HepG2 (cell line): ENCODE measurements around the gene ALDOA. TPM values are rescaled to one million over a fixed set of nuclear protein-coding genes. Genes with fewer than 3 reads are reported as not detected.

Source experiments
- CHCHD3 ChIP-seq: sonication (generic); formaldehyde crosslinking; IDR thresholded peaks from 2 replicates; pipeline ENCODE4 v1.8.0; 2022; ENCODE audit warnings: mild to moderate bottlenecking, missing genetic modification reagents, moderate library complexity
- CREM ChIP-seq, 2 experiments: sonication (generic) in 1 of 2; formaldehyde crosslinking in 1 of 2; IDR thresholded peaks; 2 replicates each; pipeline versions ENCODE4 v1.4.0 to v1.6.1; 2016 to 2020; ENCODE audit warnings: antibody characterized with exemption in 1 of 2, mild to moderate bottlenecking in 1 of 2, missing genetic modification reagents in 1 of 2
- FOSL2 ChIP-seq: sonication (generic); formaldehyde crosslinking; IDR thresholded peaks from 2 replicates; pipeline ENCODE4 v1.4.0; 2020; ENCODE audit warnings: missing genetic modification reagents
- HES4 ChIP-seq: sonication (generic); formaldehyde crosslinking; IDR thresholded peaks from 2 replicates; pipeline ENCODE4 v1.9.0; 2021; ENCODE audit warnings: mild to moderate bottlenecking, missing genetic modification reagents, borderline replicate concordance
- ISL2 ChIP-seq: sonication (generic); formaldehyde crosslinking; IDR thresholded peaks from 2 replicates; pipeline ENCODE4 v1.5.0; 2020; ENCODE audit warnings: missing genetic modification reagents
- JUND ChIP-seq: sonication (generic); formaldehyde crosslinking; IDR thresholded peaks from 2 replicates; pipeline ENCODE4 v1.8.0; 2022; ENCODE audit warnings: mild to moderate bottlenecking, missing genetic modification reagents
- MTA1 ChIP-seq: sonication (generic); formaldehyde crosslinking; IDR thresholded peaks from 2 replicates; pipeline ENCODE4 v1.4.0; 2020; ENCODE audit warnings: missing genetic modification reagents, mild to moderate bottlenecking, borderline replicate concordance
- NFYC ChIP-seq: IDR thresholded peaks from 2 replicates; pipeline ENCODE4 v1.6.1; 2016; ENCODE audit warnings: missing genetic modification reagents, missing compliant biosample characterization
- NR2F1 ChIP-seq, 2 experiments: fragments of 450-650 bp in 1 of 2; formaldehyde crosslinking in 1 of 2; IDR thresholded peaks; 2 replicates each; pipeline versions ENCODE4 v1.5.0 to v1.6.1; 2016 to 2020; ENCODE audit warnings: mild to moderate bottlenecking in 1 of 2, missing compliant biosample characterization in 1 of 2, missing genetic modification reagents in 1 of 2, moderate library complexity in 1 of 2
- TEAD2 ChIP-seq: sonication (generic); formaldehyde crosslinking; IDR thresholded peaks from 2 replicates; pipeline ENCODE4 v1.9.0; 2021; ENCODE audit warnings: missing genetic modification reagents
- YEATS4 ChIP-seq: sonication (generic); formaldehyde crosslinking; IDR thresholded peaks from 2 replicates; pipeline ENCODE4 v1.4.0; 2020; ENCODE audit warnings: missing genetic modification reagents, borderline replicate concordance
- ZNF292 ChIP-seq: sonication (generic); formaldehyde crosslinking; IDR thresholded peaks from 2 replicates; pipeline ENCODE4 v1.8.1; 2022; ENCODE audit warnings: mild to moderate bottlenecking, low read depth, missing genetic modification reagents, borderline replicate concordance
- ZNF431 ChIP-seq: sonication (generic); formaldehyde crosslinking; IDR thresholded peaks from 2 replicates; pipeline ENCODE4 v1.9.0; 2022; ENCODE audit warnings: missing genetic modification reagents, low read depth, mild to moderate bottlenecking, borderline replicate concordance
- ZNF589 ChIP-seq: sonication (generic); formaldehyde crosslinking; conservative IDR thresholded peaks from 2 replicates; pipeline ENCODE4 v1.8.0; 2022; ENCODE audit warnings: mild to moderate bottlenecking, moderate library complexity, missing genetic modification reagents
- ZNF670 ChIP-seq: sonication (generic); formaldehyde crosslinking; IDR thresholded peaks from 2 replicates; pipeline ENCODE4 v1.8.0; 2022; ENCODE audit warnings: mild to moderate bottlenecking, missing genetic modification reagents, borderline replicate concordance
- ZNF7 ChIP-seq: IDR thresholded peaks from 2 replicates; pipeline ENCODE4 v1.6.1; 2016; ENCODE audit warnings: missing biosample characterization, missing genetic modification reagents
- ZNF891 ChIP-seq: sonication (generic); formaldehyde crosslinking; IDR thresholded peaks from 2 replicates; pipeline ENCODE4 v1.5.0; 2020; ENCODE audit warnings: mild to moderate bottlenecking, missing genetic modification reagents
- polyA plus RNA-seq, 8 experiments: library from polyadenylated mRNA; depleted of rRNA in 3 of 8; stranded (reverse) in 7 of 8; unstranded in 1 of 8; fragments of >200 nt; fragmentation: Illumina TruSeq in 4 of 8; extraction: Trizol in 4 of 8; gene quantifications; 2 replicates each; pipeline versions ENCODE4 v1.2.1 to v1.2.3, GENCODE V29; 2011 to 2016; ENCODE audit warnings: low read depth in 4 of 8, missing spikeins in 1 of 8, mixed read lengths in 1 of 8; ENCODE audit not compliant: insufficient read depth in 1 of 8
- total RNA-seq, 5 experiments: library from RNA; depleted of rRNA; stranded (reverse); fragments of >200 nt; fragmentation: Illumina TruSeq; extraction: Trizol; gene quantifications; 2 replicates each; pipeline ENCODE4 v1.2.3, GENCODE V29; 2016; ENCODE audit warnings: low read depth in 1 of 5
- TF ChIP-seq, protein P1 (sequence below): sonication (generic); formaldehyde crosslinking; IDR thresholded peaks from 2 replicates; pipeline ENCODE4 v1.8.1; 2023; ENCODE audit warnings: missing genetic modification reagents, mild to moderate bottlenecking, borderline replicate concordance
- TF ChIP-seq, protein P2 (sequence below): IDR thresholded peaks from 2 replicates; pipeline ENCODE4 v1.6.1; 2012; ENCODE audit warnings: low read depth, low read length, improper control_type of control experiment
- TF ChIP-seq, protein P3 (sequence below): sonication (generic); IDR thresholded peaks from 2 replicates; pipeline ENCODE4 v1.6.1; 2016; ENCODE audit warnings: low read depth, borderline replicate concordance
- TF ChIP-seq, protein P4 (sequence below): sonication (generic); formaldehyde crosslinking; IDR thresholded peaks from 2 replicates; pipeline ENCODE4 v1.5.1; 2020; ENCODE audit warnings: missing genetic modification reagents, mild to moderate bottlenecking, borderline replicate concordance

Gene ALDOA
- total and polyA plus RNA-seq, 2 of the 13 experiments (the other 11 are each of a cell fraction or from before 2014, with no cell fraction given), result 925 to 1,884 TPM

DNA sequence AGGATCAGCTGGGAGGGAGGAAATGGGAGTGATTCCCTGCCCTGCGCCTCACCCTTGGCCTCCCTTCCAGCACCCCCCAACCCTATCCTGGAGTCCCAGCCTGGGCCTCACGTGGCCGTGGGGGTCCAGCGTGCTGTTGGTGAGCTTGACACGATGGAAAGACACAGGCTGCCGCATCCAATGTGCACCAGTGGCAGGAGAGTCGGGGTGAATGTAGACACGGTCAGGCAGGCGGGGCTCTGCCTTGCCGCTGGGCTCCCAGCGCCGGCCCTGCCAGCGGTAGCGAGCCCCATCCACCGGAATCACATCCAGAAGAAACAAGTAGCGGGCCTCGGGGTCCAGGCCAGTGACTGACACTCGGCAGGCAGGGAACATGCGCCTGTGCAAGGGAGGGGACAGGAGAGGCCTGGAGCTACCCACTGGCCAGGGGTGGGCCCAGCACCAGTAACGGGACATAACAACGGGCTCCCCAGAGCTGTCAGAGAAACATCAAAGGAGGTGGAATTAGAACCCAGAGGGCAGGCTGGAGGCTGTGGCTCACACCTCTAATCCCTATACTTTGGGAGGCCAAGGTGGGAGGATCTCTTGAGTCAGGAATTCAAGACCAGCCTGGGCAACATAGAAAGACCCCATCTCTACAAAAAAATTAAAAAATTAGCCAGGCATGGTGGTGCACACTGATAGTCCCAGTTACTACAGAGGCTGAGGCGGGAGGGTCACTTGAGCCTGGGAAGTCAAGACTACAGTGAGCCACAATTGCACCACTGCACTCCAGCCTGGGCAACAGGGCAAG is 23.5 kb downstream of the ALDOA start (continued):
- TF ChIP-seq ZNF292 (CRISPR knock-in tag) (peak; percentile 84; the same call in 1 of the 2 replicates), TEAD2 (0 out of 2 replicates have a peak, but pooled peaks have one; percentile 35), ZNF589 (no peak), CREM (IDR thresholded peaks at IDR 0.05) (no peak), CREM (CRISPR knock-in tag; IDR thresholded peaks at IDR 0.05) (no peak), MTA1 (CRISPR knock-in tag) (peak; percentile 74; the same call in 1 of the 2 replicates), ZNF670 (no peak), NFYC (CRISPR knock-in tag) (no peak), NR2F1 (CRISPR knock-in tag; IDR thresholded peaks at IDR 0.05) (no peak), ISL2 (CRISPR knock-in tag) (no peak), JUND (no peak), ZNF891 (CRISPR knock-in tag) (peak; percentile 52; the same call in 1 of the 2 replicates), YEATS4 (no peak), FOSL2 (no peak), ZNF431 (0 out of 2 replicates have a peak, but pooled peaks have one; percentile 21), CHCHD3 (no peak), HES4 (no peak), ZNF7 (CRISPR knock-in tag) (no peak)
- TF ChIP-seq, protein P1, sequence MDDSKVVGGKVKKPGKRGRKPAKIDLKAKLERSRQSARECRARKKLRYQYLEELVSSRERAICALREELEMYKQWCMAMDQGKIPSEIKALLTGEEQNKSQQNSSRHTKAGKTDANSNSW, result no peak
- TF ChIP-seq, protein P2, sequence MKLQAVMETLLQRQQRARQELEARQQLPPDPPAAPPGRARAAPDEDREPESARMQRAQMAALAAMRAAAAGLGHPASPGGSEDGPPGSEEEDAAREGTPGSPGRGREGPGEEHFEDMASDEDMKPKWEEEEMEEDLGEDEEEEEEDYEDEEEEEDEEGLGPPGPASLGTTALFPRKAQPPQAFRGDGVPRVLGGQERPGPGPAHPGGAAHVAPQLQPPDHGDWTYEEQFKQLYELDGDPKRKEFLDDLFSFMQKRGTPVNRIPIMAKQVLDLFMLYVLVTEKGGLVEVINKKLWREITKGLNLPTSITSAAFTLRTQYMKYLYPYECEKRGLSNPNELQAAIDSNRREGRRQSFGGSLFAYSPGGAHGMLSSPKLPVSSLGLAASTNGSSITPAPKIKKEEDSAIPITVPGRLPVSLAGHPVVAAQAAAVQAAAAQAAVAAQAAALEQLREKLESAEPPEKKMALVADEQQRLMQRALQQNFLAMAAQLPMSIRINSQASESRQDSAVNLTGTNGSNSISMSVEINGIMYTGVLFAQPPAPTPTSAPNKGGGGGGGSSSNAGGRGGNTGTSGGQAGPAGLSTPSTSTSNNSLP, result no peak
- TF ChIP-seq, protein P3, sequence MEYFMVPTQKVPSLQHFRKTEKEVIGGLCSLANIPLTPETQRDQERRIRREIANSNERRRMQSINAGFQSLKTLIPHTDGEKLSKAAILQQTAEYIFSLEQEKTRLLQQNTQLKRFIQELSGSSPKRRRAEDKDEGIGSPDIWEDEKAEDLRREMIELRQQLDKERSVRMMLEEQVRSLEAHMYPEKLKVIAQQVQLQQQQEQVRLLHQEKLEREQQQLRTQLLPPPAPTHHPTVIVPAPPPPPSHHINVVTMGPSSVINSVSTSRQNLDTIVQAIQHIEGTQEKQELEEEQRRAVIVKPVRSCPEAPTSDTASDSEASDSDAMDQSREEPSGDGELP, result peak; percentile 33; the same call in 1 of the 2 replicates
- TF ChIP-seq, protein P4, sequence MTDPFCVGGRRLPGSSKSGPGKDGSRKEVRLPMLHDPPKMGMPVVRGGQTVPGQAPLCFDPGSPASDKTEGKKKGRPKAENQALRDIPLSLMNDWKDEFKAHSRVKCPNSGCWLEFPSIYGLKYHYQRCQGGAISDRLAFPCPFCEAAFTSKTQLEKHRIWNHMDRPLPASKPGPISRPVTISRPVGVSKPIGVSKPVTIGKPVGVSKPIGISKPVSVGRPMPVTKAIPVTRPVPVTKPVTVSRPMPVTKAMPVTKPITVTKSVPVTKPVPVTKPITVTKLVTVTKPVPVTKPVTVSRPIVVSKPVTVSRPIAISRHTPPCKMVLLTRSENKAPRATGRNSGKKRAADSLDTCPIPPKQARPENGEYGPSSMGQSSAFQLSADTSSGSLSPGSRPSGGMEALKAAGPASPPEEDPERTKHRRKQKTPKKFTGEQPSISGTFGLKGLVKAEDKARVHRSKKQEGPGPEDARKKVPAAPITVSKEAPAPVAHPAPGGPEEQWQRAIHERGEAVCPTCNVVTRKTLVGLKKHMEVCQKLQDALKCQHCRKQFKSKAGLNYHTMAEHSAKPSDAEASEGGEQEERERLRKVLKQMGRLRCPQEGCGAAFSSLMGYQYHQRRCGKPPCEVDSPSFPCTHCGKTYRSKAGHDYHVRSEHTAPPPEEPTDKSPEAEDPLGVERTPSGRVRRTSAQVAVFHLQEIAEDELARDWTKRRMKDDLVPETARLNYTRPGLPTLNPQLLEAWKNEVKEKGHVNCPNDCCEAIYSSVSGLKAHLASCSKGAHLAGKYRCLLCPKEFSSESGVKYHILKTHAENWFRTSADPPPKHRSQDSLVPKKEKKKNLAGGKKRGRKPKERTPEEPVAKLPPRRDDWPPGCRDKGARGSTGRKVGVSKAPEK (CRISPR knock-in tag), result no peak
